IPS DF 4.7 (cell line): ENCODE data around the gene SEC31B.

ENCODE experiments used
- DNase-seq: peaks from one replicate; pipeline ENCODE4 v3.0.0-alpha.2; 2013; ENCODE audit warnings: low spot score; ENCODE audit errors: extremely low read depth

SEC31B gene

DNA sequence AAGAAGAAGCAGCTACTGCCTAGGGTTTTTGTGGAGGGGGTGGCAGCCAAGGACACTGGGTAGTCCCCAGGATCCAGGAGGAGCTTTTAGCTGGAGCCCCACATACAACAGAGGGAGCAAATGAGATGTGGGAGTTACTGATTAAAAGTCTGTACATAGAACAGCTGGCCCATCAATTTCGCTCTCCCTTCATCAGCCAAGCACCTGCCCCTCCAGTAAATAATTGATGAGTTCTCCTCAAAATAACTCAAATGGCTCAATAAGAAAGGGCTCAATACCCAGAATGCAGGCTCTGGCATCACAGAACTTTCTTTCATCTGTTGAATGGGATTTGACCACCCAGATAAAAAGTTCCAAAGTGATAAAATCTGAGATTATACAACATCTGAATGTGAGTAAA, 72.0 kb downstream of the SEC31B start:
- no peak for DNase-seq

DNA sequence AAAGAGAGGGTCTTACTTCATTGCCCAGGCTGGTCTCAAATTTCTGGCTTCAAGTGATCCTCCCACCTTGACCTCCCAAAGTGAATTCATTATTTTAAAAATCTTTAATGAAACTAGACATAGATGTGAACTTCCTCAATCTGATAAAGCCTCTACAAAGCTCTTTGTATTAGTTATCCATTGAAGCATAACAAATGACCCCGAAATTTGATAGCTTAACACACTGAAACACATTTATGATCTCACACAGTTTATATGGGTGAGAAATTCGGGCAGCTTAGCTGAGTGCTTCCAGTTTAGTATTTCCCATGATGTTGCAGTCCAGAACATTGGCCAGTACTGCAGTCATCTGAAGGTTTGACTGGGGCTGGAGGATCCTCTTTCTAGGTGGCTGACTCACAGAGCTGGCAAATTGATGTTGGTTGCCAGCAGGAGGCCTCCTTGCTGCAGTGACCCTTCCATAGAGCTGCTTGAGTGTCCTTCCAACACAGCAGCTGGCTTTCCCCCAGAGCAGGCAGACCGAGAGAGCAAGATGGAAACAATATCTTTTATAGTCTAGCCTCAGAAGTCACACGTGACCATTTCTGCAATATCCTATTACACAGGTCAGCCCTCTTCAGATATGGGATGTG, 73.4 kb downstream of the SEC31B start:
- DNase-seq, result no peak

GRCh38 chr10:100442548-100442947, 77.1 kb downstream of the SEC31B start:
- no peak for DNase-seq

DNA sequence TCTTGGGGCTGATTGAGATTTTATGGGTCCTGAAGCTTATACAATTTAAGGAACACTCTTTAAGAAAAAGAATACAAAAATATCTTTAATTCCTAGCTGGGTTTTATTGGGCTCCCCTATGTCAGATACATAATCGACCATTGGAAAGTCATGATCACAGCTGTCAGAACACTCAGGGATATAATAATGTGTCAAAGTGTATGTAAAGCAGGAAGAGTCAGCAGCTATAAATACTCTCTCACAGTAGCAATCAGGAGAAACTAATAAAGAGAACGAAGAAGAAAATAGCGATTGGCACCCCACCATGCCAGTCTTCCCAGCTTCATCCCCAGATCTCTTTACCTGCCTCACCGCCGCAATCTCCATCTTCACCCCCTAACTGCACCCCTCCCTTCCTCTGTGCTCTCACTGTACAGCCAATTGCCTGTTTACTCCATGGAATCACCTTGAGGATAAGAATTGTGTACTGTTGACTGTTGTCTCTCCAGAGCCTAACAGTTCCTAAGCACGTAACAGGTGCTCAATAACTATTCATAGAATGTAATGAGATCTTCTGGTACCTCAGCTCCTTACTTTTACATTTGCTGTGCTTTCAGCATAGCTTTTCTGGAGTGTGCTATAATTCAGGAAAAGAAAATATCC, 80.9 kb downstream of the SEC31B start:
- no peak for DNase-seq
